ENCODE data around the gene ATXN10. TPM values are rescaled to one million over a fixed set of nuclear protein-coding genes. Genes with fewer than 3 reads are reported as not detected.

Gene ATXN10
- total and polyA plus RNA-seq, 2 of the 13 experiments (the other 11 are each of a cell fraction or from before 2014, with no cell fraction given): 60.1 to 194 TPM

- Histone ChIP-seq H2AFZ (ENCODE audit: low read length) (no peak overlapping the region), H3K4me1 (ENCODE audit: insufficient read depth, low read length) (peaks cover 78% of the 10 kb centered on the region), H3K9me3 (ENCODE audit: low read length) (no peaks in the 10 kb centered on the region), H3K27ac (ENCODE audit: extremely low read length, insufficient read depth, low read length) (no peak overlapping the region), H3K4me2 (ENCODE audit: low read depth, low read length) (no peak overlapping the region), H3K79me2 (ENCODE audit: insufficient read depth, low read length) (no peaks in the 10 kb centered on the region), H4K20me1 (ENCODE audit: insufficient read depth, low read length) (no peaks in the 10 kb centered on the region), H3K9ac (ENCODE audit: insufficient read depth, low read depth, low read length) (no peak overlapping the region), H3K4me3 (replicated peaks in 1 of 3; ENCODE audit: insufficient read depth in 1 of 3, low read depth in 2 of 3, low read length in 3 of 3) (no peak overlapping the region), H3K36me3 (replicated peaks in 1 of 2; ENCODE audit: control insufficient read depth in 1 of 2, insufficient read depth in 2 of 2, low read length in 2 of 2) (no peaks in the 10 kb centered on the region), H3K27me3 (ENCODE audit: control insufficient read depth in 1 of 2, insufficient read depth in 2 of 2, low read length in 2 of 2) (no peaks in the 10 kb centered on the region; a peak in 1 of 5 replicates)
- intact Hi-C loops (cut with micrococcal nuclease; ENCODE audit: unreplicated experiment): loop anchor here (10.0 kb wide), 2 partner anchors 182 to 222 kb away; no protein-coding TSS in a partner anchor
- DNase-seq (ENCODE audit: low spot score): no peak
- in situ Hi-C loops (cut with HindIII; ENCODE audit: extremely low pct_ligation_motif_present, low pct_unique_long_range_greater_than_20kb): loop anchor here (5.0 to 25.0 kb wide), 3 partner anchors 66 to 469 kb away; no protein-coding TSS in a partner anchor
- FAIRE-seq: no peak
- ChIA-PET CTCF (ENCODE audit: low intra/inter-chr PET ratio, low total read pairs) (no interaction called here), POLR2A (no interaction called here)
- no peak for TF ChIP-seq PRPF4 (IDR thresholded peaks at IDR 0.05; ENCODE audit: low read depth, low read length, poor library complexity, severe bottlenecking)
- TF ChIP-seq, protein P1, sequence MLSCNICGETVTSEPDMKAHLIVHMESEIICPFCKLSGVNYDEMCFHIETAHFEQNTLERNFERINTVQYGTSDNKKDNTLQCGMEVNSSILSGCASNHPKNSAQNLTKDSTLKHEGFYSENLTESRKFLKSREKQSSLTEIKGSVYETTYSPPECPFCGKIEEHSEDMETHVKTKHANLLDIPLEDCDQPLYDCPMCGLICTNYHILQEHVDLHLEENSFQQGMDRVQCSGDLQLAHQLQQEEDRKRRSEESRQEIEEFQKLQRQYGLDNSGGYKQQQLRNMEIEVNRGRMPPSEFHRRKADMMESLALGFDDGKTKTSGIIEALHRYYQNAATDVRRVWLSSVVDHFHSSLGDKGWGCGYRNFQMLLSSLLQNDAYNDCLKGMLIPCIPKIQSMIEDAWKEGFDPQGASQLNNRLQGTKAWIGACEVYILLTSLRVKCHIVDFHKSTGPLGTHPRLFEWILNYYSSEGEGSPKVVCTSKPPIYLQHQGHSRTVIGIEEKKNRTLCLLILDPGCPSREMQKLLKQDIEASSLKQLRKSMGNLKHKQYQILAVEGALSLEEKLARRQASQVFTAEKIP (CRISPR knock-in tag; IDR thresholded peaks at IDR 0.05; ENCODE audit: borderline replicate concordance): no peak
- no peak for TF ChIP-seq ZNF17 (CRISPR knock-in tag; IDR thresholded peaks at IDR 0.05)
- no peak for TF ChIP-seq ZNF790 (CRISPR knock-in tag; IDR thresholded peaks at IDR 0.05; ENCODE audit: borderline replicate concordance)
- TF ChIP-seq ZNF180 (CRISPR knock-in tag; IDR thresholded peaks at IDR 0.05; ENCODE audit: borderline replicate concordance, low read depth): no peak
- TF ChIP-seq ZMAT3 (CRISPR knock-in tag; conservative IDR thresholded peaks at IDR 0.05): no peak
- no TSS peak for BruUV-seq (replicated peaks)
- WGBS (ENCODE audit: low lambda C conversion rate): 10% methylated on average over 2 of the region's 2 CpGs
- no peak for ATAC-seq
Measured at GRCh38 chr22:45642986-45643385, 28.6 kb upstream of the ATXN10 start.

DNA sequence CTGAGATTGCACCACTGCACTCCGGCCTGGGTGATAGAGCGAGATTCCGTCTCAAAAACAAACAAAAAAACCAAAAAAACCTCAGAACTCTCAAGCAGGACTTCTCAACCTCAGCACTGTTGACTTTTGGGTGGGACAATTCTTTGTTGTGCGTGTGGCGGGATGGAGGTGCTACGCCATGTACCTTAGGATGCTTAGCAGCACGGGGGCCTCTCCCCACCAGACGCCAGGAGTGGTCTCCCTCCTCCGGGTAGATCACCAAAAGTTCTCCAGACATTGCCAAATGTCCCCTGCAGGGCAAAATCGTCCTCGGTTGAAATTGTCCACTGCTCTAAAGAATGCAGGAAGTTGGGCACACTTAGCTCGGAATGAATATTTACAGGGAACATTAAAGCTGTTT lies 26.9 kb upstream of the ATXN10 start:
- DNase-seq (ENCODE audit: low spot score): no peak
- CTCF ChIA-PET (ENCODE audit: low intra/inter-chr PET ratio, low total read pairs): interaction anchor here (1.8 kb wide), 1 partner anchor 219 kb away, joined by 6 read pairs; no protein-coding TSS in a partner anchor
- no peak for FAIRE-seq

More for the DNA sequence above, 26.9 kb upstream of the ATXN10 start:
- TF ChIP-seq NFKB2 (CRISPR knock-in tag; IDR thresholded peaks at IDR 0.05; ENCODE audit: borderline replicate concordance) (0 out of 2 replicates have a peak, but pooled peaks have one; percentile 19), GATAD1 (CRISPR knock-in tag; IDR thresholded peaks at IDR 0.05) (no peak), SMARCE1 (IDR thresholded peaks at IDR 0.05; ENCODE audit: borderline replicate concordance) (no peak), ZNF441 (CRISPR knock-in tag; IDR thresholded peaks at IDR 0.05; ENCODE audit: borderline replicate concordance) (peak; percentile 82), SNAPC2 (CRISPR knock-in tag; IDR thresholded peaks at IDR 0.05) (no peak)
- TF ChIP-seq, protein P2, sequence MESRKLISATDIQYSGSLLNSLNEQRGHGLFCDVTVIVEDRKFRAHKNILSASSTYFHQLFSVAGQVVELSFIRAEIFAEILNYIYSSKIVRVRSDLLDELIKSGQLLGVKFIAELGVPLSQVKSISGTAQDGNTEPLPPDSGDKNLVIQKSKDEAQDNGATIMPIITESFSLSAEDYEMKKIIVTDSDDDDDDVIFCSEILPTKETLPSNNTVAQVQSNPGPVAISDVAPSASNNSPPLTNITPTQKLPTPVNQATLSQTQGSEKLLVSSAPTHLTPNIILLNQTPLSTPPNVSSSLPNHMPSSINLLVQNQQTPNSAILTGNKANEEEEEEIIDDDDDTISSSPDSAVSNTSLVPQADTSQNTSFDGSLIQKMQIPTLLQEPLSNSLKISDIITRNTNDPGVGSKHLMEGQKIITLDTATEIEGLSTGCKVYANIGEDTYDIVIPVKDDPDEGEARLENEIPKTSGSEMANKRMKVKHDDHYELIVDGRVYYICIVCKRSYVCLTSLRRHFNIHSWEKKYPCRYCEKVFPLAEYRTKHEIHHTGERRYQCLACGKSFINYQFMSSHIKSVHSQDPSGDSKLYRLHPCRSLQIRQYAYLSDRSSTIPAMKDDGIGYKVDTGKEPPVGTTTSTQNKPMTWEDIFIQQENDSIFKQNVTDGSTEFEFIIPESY (CRISPR knock-in tag; IDR thresholded peaks at IDR 0.05): peak; percentile 61; the same call in 1 of the 2 replicates
- WGBS (ENCODE audit: low lambda C conversion rate): 41% methylated on average over 12 of the region's 12 CpGs
- in situ Hi-C loops (cut with HindIII; ENCODE audit: extremely low pct_ligation_motif_present, low pct_unique_long_range_greater_than_20kb): loop anchor here (5.0 to 25.0 kb wide), 3 partner anchors 67 to 468 kb away; no protein-coding TSS in a partner anchor
- peaks cover 68% of the 10 kb centered on the region for H3K4me1 ChIP-seq (ENCODE audit: insufficient read depth, low read length)
- H3K4me2 ChIP-seq (ENCODE audit: low read depth, low read length): peak overlapping the region; percentile 94
- no peaks in the 10 kb centered on the region; a peak in 1 of 5 replicates for H3K27me3 ChIP-seq (ENCODE audit: control insufficient read depth in 1 of 2, insufficient read depth in 2 of 2, low read length in 2 of 2)
- H3K36me3 ChIP-seq (replicated peaks in 1 of 2; ENCODE audit: control insufficient read depth in 1 of 2, insufficient read depth in 2 of 2, low read length in 2 of 2): no peaks in the 10 kb centered on the region
- H3K27ac ChIP-seq (ENCODE audit: extremely low read length, insufficient read depth, low read length): no peak overlapping the region
- POLR2A ChIA-PET: no interaction called here
- BruUV-seq (replicated peaks): no TSS peak
- no peak overlapping the region for H2AFZ ChIP-seq (ENCODE audit: low read length)
- no peaks in the 10 kb centered on the region for H3K9me3 ChIP-seq (ENCODE audit: low read length)
- peak overlapping the region in 1 of 3 experiments; percentile 70; a peak in 1 of 6 replicates for H3K4me3 ChIP-seq (replicated peaks in 1 of 3; ENCODE audit: insufficient read depth in 1 of 3, low read depth in 2 of 3, low read length in 3 of 3)
- no peaks in the 10 kb centered on the region for H3K79me2 ChIP-seq (ENCODE audit: insufficient read depth, low read length)
- no peak for ATAC-seq
- no peaks in the 10 kb centered on the region for H4K20me1 ChIP-seq (ENCODE audit: insufficient read depth, low read length)
- intact Hi-C loops (cut with micrococcal nuclease; ENCODE audit: unreplicated experiment): loop anchor here (5.0 to 10.0 kb wide), 3 partner anchors 180 to 323 kb away; no protein-coding TSS in a partner anchor
- no peak overlapping the region for H3K9ac ChIP-seq (ENCODE audit: insufficient read depth, low read depth, low read length)

Measured in HepG2 (cell line).